Glutamatergic neuron (in vitro differentiated cells): ENCODE measurements around the gene HOTAIR. TPM values are rescaled to one million over a fixed set of nuclear protein-coding genes. Genes with fewer than 3 reads are reported as not detected.

ENCODE experiments used
- DNase-seq: peaks from one replicate; pipeline ENCODE4 v3.0.0; 2022
- H3K27ac Mint-ChIP-seq: one replicate; pipeline ENCODE4 v1.8.0; 2020; ENCODE audit warnings: mild to moderate bottlenecking, mixed read lengths, inconsistent platforms; ENCODE audit not compliant: unreplicated experiment
- H3K27me3 Mint-ChIP-seq: one replicate; pipeline ENCODE4 v1.8.0; 2020; ENCODE audit warnings: mild to moderate bottlenecking, moderate library complexity, mixed read lengths, inconsistent platforms; ENCODE audit not compliant: unreplicated experiment
- H3K36me3 Mint-ChIP-seq: one replicate; pipeline ENCODE4 v1.8.0; 2020; ENCODE audit warnings: mild to moderate bottlenecking, mixed read lengths, inconsistent platforms; ENCODE audit not compliant: unreplicated experiment
- H3K4me1 Mint-ChIP-seq: one replicate; pipeline ENCODE4 v1.8.0; 2020; ENCODE audit warnings: mild to moderate bottlenecking, low read depth, mixed read lengths, inconsistent platforms; ENCODE audit not compliant: unreplicated experiment
- H3K4me3 Mint-ChIP-seq: one replicate; pipeline ENCODE4 v1.8.0; 2020; ENCODE audit warnings: mild to moderate bottlenecking, mixed read lengths, inconsistent platforms; ENCODE audit not compliant: unreplicated experiment
- H3K9me3 Mint-ChIP-seq: one replicate; pipeline ENCODE4 v1.8.0; 2020; ENCODE audit warnings: mild to moderate bottlenecking, moderate library complexity, mixed read lengths, inconsistent platforms; ENCODE audit not compliant: unreplicated experiment
- microRNA-seq: library from miRNA; unstranded; fragments of <30 nt; microRNA quantifications from one replicate; pipeline ENCODE4, GENCODE V29; 2020; ENCODE audit not compliant: unreplicated experiment
- total RNA-seq: library from RNA; stranded (reverse); fragmentation: NEBNext Ultra II Directional; extraction: Animal tissue kit (Norgen Biotek cat#: 25700); gene quantifications from one replicate; pipeline ENCODE4 v1.2.1, GENCODE V29; 2021; ENCODE audit not compliant: unreplicated experiment
- TF ChIP-seq, protein P1 (sequence below): fragments of 200-600 bp; sonication (generic); IDR thresholded peaks from one replicate; pipeline ENCODE4 v1.5.0; 2021; ENCODE audit not compliant: partially characterized antibody, unreplicated experiment

HOTAIR gene
- total RNA-seq, 1 donor from 2014 or later, result not detected

DNA sequence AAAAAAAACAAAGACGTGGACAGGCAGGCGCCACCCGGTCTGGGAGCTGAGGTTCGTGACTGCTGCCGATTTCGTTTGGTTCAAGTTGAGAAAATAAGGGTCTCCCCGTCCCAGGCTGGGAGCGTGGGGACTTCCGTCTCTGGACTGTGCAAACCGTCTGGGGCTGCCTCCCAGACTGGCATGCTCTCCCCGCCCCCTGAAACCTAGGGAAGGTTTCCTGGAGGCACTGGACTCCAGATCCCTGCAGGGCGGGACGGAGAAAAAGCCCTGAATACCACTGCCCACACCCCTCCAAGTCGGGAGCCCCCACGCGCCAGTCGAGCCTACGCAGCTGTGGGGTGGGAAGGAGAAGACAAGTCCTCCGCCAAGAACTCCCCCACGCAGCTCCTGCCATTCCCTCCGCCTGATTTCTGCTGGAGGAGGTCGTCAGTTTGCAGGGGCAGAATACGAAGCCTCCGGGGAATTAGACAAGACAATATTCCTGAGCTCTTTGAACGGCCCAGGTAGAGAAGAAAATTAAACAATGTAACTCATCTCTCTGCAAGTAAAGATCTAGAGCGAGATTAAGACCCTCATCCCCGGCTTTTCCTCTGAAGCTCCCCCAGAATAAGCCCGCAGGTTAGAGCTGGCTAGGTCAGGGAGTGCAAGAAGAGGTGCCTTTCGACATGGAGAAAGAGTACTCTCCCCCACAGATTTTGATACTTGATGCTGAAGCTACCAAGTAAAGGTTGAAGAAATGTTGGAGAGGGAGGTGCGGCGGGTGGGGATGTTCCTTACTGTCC lies 46.5 kb downstream of the HOTAIR start:
- no peak for DNase-seq
- Mint-ChIP-seq H3K9me3 (peaks cover 2% of the 10 kb centered on the region), H3K4me1 (no peaks in the 10 kb centered on the region), H3K36me3 (no peaks in the 10 kb centered on the region), H3K4me3 (no peak overlapping the region), H3K27me3 (peaks cover 34% of the 10 kb centered on the region), H3K27ac (no peak overlapping the region)
- TF ChIP-seq, protein P1, sequence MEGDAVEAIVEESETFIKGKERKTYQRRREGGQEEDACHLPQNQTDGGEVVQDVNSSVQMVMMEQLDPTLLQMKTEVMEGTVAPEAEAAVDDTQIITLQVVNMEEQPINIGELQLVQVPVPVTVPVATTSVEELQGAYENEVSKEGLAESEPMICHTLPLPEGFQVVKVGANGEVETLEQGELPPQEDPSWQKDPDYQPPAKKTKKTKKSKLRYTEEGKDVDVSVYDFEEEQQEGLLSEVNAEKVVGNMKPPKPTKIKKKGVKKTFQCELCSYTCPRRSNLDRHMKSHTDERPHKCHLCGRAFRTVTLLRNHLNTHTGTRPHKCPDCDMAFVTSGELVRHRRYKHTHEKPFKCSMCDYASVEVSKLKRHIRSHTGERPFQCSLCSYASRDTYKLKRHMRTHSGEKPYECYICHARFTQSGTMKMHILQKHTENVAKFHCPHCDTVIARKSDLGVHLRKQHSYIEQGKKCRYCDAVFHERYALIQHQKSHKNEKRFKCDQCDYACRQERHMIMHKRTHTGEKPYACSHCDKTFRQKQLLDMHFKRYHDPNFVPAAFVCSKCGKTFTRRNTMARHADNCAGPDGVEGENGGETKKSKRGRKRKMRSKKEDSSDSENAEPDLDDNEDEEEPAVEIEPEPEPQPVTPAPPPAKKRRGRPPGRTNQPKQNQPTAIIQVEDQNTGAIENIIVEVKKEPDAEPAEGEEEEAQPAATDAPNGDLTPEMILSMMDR, result no peak

DNA sequence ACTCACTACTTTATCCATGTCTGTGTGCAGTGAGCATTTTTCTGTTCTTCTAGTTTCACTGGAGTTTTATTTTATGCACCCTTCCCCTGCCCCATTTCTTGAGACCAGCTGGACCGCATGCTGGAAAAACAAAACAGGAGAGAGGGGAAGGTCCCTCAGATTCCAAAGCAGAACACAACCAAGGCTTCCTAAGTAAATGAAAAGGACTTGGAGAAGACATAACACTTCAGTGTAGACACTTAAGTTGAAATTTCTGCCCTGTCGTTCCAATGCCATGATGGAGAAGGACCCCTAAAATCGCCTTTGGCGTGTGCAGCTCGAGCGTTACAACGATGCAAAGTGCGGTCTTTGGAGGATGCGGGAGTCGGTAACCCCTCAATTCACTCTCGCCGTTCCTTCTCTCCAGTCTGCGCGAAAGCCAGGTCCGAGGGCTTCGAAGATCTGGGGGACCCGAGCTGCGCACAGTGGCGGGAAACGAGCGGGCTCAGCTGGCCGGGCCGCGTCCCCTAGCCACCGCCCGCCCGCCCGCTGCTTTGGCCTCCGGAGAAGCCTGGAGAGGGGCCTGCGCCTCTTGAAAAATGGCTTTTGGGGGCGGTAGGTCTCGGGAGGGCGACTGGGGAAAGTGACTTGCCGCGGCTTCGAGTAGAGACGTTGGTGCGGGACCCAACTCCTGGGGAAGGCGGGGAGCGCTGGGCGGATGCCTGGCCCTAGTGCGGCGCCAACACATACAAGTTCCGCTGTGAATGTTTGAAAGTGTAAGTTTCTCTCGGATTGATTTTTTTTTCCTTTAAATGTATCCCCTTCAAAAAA lies 47.3 kb downstream of the HOTAIR start:
- no peak overlapping the region for H3K4me3 Mint-ChIP-seq
- peaks cover 30% of the 10 kb centered on the region for H3K27me3 Mint-ChIP-seq
- TF ChIP-seq, protein P1, result no peak
- H3K27ac Mint-ChIP-seq, result no peak overlapping the region
- H3K4me1 Mint-ChIP-seq, result no peaks in the 10 kb centered on the region
- no peaks in the 10 kb centered on the region for H3K36me3 Mint-ChIP-seq
- peaks cover 2% of the 10 kb centered on the region for H3K9me3 Mint-ChIP-seq
- DNase-seq, result no peak

DNA sequence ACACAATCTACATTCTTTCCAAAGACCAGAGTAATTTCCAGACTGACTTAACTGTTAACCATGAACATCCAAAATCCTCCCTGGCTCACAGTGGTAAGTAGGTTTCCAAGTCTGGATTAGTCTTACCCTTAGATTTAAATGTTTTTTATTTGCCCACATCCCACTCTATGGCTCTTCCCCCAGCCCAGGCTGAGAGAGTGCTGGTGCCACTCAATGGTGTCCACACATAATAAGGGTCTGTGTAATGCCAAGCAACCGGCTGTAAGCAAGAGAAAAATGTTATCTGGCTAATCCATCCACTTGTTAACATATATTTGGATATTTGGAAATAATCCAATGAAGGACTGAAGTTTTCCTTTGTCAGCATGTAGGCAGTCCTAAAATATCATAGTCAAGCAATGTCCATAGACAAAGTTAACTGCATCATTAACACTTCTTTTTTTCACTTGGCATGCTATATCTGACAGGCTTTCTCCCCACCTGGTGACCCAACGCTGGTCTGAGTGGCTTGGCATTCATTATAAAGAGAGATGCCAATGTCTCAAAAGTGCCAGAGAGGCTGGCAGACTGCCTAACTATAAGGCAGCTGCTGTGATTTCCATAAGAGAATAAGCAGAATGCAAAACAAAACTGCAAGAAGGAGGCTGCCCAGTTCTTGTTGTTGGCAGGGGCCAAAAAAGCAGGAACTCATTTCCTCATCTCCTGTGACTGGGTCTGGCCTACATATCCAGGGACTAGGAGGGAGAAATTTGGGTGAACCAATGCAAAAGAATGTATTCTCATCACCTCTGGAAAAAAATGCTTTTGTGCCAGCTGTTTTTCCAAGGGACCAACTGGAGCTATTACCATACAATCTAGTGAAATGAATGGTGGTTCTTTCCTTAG lies 50.0 kb downstream of the HOTAIR start:
- H3K36me3 Mint-ChIP-seq, result no peaks in the 10 kb centered on the region
- H3K4me1 Mint-ChIP-seq, result no peaks in the 10 kb centered on the region
- no peak overlapping the region for H3K4me3 Mint-ChIP-seq
- TF ChIP-seq, protein P1, result no peak
- no peak for DNase-seq
- no peak overlapping the region for H3K27ac Mint-ChIP-seq
- peaks cover 21% of the 10 kb centered on the region for H3K27me3 Mint-ChIP-seq
- H3K9me3 Mint-ChIP-seq, result no peaks in the 10 kb centered on the region

DNA sequence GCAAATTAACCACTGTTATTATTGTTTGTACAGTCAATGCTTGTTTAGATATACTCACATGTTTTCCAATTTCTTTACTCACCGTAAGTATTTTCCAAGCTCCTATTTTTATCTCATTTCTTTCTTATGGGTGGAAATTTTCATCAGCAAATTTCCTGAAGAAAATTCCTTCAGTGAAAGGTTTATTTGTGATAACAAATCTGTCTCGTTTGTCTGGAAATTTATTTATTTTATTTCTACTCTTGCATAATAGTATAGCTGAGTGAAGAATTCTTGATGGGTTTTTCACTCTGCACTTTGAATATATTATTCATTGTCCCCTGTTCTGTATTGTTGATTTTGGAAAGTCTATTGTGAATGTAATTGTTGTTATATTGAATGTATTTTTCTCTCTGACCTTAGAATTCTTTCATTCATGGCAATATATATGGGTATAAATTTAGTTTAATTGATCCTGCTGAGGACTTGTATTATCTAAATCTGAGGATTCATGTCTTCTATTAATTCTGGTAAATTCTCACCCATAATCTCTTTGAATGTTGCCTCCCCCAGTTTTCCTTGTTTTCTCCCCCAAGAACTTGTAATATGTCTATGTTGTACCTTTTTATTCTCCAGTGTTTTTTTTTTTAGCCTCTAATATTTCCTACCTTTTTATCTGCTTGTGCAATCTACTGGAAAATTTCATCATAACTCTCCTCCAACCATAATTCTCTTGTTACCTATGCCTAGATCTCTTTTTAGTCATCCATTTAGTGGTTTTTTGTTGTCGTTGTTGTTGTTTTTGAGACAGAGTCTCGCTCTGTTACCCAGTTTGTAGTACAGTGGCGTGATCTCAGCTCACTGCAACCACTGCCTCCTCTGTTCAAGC lies 57.7 kb downstream of the HOTAIR start:
- Mint-ChIP-seq H3K4me1 (no peaks in the 10 kb centered on the region), H3K27ac (no peak overlapping the region), H3K4me3 (no peak overlapping the region), H3K36me3 (no peaks in the 10 kb centered on the region), H3K9me3 (no peaks in the 10 kb centered on the region), H3K27me3 (peaks cover 3% of the 10 kb centered on the region)
- TF ChIP-seq, protein P1, result no peak
- no peak for DNase-seq

Small RNA genes within 50 kb of the gene (microRNA-seq; reads per million reads assigned to microRNA genes)
- 0.96 reads per million for gene MIR196A2

Other genes with a start within 250 kb of the HOTAIR start
- gene CALCOCO1, start 247.5 kb downstream of the HOTAIR start, total RNA-seq, result 151 TPM
- gene CISTR, start 223.0 kb downstream of the HOTAIR start, total RNA-seq, result not detected
- not detected for gene HOXC13, start 36.1 kb downstream of the HOTAIR start, total RNA-seq
- gene HOXC12, start 20.1 kb downstream of the HOTAIR start, total RNA-seq, result not detected
- not detected for gene HOXC11, start 1.8 kb downstream of the HOTAIR start, total RNA-seq
- not detected for gene HOXC10, start 10.2 kb upstream of the HOTAIR start, total RNA-seq
- not detected for gene HOXC9, start 25.2 kb upstream of the HOTAIR start, total RNA-seq
- gene HOXC8, start 34.0 kb upstream of the HOTAIR start, total RNA-seq, result not detected
- gene HOXC6, start 53.5 kb upstream of the HOTAIR start, total RNA-seq, result 0.32 TPM
- gene HOXC5, start 58.1 kb upstream of the HOTAIR start, total RNA-seq, result not detected
- gene HOXC4, start 78.9 kb upstream of the HOTAIR start, total RNA-seq, result not detected
- 39.3 TPM for gene SMUG1, start 214.0 kb upstream of the HOTAIR start, total RNA-seq